GM18498 (cell line): ENCODE measurements around the gene PRKCZ.

Source experiments
- ATAC-seq: cut with Tn5 transposase; IDR thresholded peaks from one replicate; pipeline ENCODE4 v1.9.1; 2021; ENCODE audit warnings: mild to moderate bottlenecking, moderate library complexity; ENCODE audit not compliant: unreplicated experiment

PRKCZ gene

GRCh38 chr1:2172012-2172411, 121.8 kb downstream of the PRKCZ start:
- ATAC-seq = no peak

- no peak for ATAC-seq
Measured at GRCh38 chr1:2172551-2173146, 122.4 kb downstream of the PRKCZ start.

GRCh38 chr1:2173546-2174347, 123.5 kb downstream of the PRKCZ start:
- no peak for ATAC-seq

- ATAC-seq = no peak
Measured at GRCh38 chr1:2174348-2175054, 124.3 kb downstream of the PRKCZ start.

GRCh38 chr1:2175055-2175414, 124.8 kb downstream of the PRKCZ start:
- no peak for ATAC-seq

GRCh38 chr1:2175681-2176454, 125.7 kb downstream of the PRKCZ start:
- ATAC-seq = no peak

GRCh38 chr1:2176615-2177014, 126.4 kb downstream of the PRKCZ start:
- no peak for ATAC-seq

- ATAC-seq = no peak
Measured at GRCh38 chr1:2177541-2177940, 127.3 kb downstream of the PRKCZ start.

- no peak for ATAC-seq
Measured at GRCh38 chr1:2177946-2178538, 127.8 kb downstream of the PRKCZ start.

GRCh38 chr1:2178875-2179274, 128.7 kb downstream of the PRKCZ start:
- ATAC-seq = no peak

GRCh38 chr1:2179283-2180013, 129.2 kb downstream of the PRKCZ start:
- no peak for ATAC-seq

GRCh38 chr1:2180297-2181245, 130.4 kb downstream of the PRKCZ start:
- no peak for ATAC-seq

GRCh38 chr1:2181271-2181670, 131.1 kb downstream of the PRKCZ start:
- ATAC-seq = no peak

GRCh38 chr1:2181752-2182151, 131.5 kb downstream of the PRKCZ start:
- no peak for ATAC-seq

GRCh38 chr1:2182376-2182775, 132.2 kb downstream of the PRKCZ start:
- ATAC-seq = no peak

- ATAC-seq = no peak
Measured at GRCh38 chr1:2183937-2184334, 133.7 kb downstream of the PRKCZ start.

- no peak for ATAC-seq
Measured at GRCh38 chr1:2184531-2184930, 134.3 kb downstream of the PRKCZ start.

- ATAC-seq = no peak
Measured at GRCh38 chr1:2184934-2185333, 134.7 kb downstream of the PRKCZ start.
